ENCODE measurements around the gene CDH13.

DNA sequence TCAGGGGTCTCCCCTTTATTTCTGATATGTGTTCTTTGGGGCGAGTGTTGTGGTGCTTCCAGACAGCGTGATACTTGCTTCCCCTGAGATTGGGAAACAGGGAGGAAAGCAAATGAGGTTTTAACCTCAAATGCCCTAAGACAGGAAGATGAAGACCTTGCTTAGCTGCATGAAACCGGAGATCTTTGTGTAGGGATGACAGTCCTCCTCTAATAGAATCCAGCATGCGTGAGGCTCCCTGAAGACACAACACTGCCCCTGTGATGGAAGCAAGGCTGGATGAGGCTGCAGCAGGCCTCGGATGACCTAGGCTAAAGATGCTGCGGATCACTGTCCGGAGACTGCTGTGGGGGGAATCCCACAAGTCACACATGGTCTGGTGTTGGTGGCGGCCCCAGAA, 491.0 kb downstream of the CDH13 start:
- TF ChIP-seq, protein P1, sequence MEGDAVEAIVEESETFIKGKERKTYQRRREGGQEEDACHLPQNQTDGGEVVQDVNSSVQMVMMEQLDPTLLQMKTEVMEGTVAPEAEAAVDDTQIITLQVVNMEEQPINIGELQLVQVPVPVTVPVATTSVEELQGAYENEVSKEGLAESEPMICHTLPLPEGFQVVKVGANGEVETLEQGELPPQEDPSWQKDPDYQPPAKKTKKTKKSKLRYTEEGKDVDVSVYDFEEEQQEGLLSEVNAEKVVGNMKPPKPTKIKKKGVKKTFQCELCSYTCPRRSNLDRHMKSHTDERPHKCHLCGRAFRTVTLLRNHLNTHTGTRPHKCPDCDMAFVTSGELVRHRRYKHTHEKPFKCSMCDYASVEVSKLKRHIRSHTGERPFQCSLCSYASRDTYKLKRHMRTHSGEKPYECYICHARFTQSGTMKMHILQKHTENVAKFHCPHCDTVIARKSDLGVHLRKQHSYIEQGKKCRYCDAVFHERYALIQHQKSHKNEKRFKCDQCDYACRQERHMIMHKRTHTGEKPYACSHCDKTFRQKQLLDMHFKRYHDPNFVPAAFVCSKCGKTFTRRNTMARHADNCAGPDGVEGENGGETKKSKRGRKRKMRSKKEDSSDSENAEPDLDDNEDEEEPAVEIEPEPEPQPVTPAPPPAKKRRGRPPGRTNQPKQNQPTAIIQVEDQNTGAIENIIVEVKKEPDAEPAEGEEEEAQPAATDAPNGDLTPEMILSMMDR (conservative IDR thresholded peaks at IDR 0.05 in 1 of 2, IDR thresholded peaks at IDR 0.05 in 1 of 2; ENCODE audit: low read depth in 1 of 2, low read length in 2 of 2) = no peak
- no peak for TF ChIP-seq EZH2 (IDR thresholded peaks at IDR 0.05; ENCODE audit: low read length, missing control alignments)

Measured in fibroblast of lung (primary cell).